Uterus (tissue), 2 donors: ENCODE results near the gene MAML2.

Experiments used
- POLR2A ChIP-seq, 2 donors: fragments of 450-650 bp; IDR thresholded peaks; one replicate each; pipeline ENCODE4 v1.6.1; 2016; ENCODE audit warnings: antibody characterized with exemption in 2 of 2, mild to moderate bottlenecking in 1 of 2, moderate library complexity in 1 of 2
- TF ChIP-seq, protein P1 (sequence below), 4 experiments: fragments of 200-600 bp in 2 of 4; fragments of 450-650 bp in 2 of 4; sonication (generic) in 2 of 4; IDR thresholded peaks; one replicate each; pipeline ENCODE4 v1.5.1; 2016 to 2019; ENCODE audit warnings: antibody characterized with exemption in 4 of 4, mild to moderate bottlenecking in 2 of 4, moderate library complexity in 1 of 4

DNA sequence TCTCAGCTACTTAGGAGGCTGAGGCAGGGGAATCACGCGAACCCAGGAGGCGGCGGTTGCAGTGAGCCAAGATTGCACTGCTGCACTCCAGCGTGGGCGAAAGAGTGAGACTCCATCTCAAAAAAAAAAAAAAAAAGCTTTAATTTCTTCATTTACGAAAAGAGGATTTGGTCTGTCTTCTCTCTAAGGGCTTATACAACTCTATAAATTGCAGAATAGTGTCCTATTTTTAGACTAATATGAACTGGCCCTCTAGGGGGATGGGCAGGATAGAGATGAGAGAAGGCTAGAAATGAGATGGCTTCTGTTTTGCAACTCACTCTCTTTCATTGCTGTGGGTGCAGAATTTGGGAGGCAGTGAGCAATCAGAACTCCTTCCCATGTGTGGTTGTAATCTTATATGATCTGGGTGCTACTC is 11.3 kb downstream of the MAML2 start:
- TF ChIP-seq POLR2A (IDR thresholded peaks at IDR 0.05) = no peak
- TF ChIP-seq, protein P1, sequence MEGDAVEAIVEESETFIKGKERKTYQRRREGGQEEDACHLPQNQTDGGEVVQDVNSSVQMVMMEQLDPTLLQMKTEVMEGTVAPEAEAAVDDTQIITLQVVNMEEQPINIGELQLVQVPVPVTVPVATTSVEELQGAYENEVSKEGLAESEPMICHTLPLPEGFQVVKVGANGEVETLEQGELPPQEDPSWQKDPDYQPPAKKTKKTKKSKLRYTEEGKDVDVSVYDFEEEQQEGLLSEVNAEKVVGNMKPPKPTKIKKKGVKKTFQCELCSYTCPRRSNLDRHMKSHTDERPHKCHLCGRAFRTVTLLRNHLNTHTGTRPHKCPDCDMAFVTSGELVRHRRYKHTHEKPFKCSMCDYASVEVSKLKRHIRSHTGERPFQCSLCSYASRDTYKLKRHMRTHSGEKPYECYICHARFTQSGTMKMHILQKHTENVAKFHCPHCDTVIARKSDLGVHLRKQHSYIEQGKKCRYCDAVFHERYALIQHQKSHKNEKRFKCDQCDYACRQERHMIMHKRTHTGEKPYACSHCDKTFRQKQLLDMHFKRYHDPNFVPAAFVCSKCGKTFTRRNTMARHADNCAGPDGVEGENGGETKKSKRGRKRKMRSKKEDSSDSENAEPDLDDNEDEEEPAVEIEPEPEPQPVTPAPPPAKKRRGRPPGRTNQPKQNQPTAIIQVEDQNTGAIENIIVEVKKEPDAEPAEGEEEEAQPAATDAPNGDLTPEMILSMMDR (IDR thresholded peaks at IDR 0.05) = no peak
